GM21737 (cell line): ENCODE results near the gene OAS1.

Source experiments
- ATAC-seq: cut with Tn5 transposase; IDR thresholded peaks from one replicate; pipeline ENCODE4 v1.9.1; 2021; ENCODE audit warnings: mild to moderate bottlenecking, moderate library complexity; ENCODE audit not compliant: unreplicated experiment

Gene OAS1

GRCh38 chr12:112964067-112964670, 57.4 kb downstream of the OAS1 start:
- no peak for ATAC-seq

DNA sequence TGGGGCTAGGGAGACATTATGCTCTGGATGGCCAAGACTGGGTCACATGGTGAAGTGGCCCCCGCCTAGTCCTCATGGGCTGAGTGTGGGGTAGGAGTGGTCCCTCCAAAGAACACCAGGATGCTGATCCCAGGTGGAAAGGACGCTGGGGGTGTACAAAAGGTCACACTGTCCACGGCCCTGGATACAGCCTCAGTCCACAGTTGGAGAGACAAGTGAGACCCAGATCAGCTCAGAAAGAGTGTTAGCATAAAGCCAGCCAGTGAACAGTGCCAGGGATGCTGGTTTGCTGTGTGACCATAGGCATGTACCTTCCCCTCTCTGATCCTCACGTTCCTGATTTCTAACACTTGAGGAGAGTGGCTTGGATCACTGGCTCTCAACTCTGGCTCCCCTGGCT, 58.2 kb downstream of the OAS1 start:
- ATAC-seq = no peak

DNA sequence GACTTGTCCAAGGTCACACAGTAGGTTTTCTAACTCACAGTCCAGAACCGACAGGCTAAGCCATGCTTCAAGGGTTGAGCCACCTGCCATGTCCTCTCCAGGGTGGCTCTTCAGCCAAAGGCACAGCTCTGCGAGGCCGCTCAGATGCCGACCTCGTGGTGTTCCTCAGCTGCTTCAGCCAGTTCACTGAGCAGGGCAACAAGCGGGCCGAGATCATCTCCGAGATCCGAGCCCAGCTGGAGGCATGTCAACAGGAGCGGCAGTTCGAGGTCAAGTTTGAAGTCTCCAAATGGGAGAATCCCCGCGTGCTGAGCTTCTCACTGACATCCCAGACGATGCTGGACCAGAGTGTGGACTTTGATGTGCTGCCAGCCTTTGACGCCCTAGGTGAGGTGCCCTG, 58.9 kb downstream of the OAS1 start:
- no peak for ATAC-seq

DNA sequence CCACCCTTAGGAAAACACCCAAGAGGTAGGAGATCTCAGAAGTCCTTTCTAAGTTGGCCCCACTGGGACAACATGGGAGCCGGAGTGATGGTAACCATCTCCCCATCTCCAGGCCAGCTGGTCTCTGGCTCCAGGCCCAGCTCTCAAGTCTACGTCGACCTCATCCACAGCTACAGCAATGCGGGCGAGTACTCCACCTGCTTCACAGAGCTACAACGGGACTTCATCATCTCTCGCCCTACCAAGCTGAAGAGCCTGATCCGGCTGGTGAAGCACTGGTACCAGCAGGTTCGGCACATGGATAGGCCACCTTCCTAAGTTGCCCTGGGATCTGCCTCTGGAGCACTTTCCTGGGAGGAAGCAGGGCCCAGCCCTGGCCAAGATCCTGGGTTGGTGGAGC, 60.5 kb downstream of the OAS1 start:
- ATAC-seq = no peak

GRCh38 chr12:112967858-112968257, 61.1 kb downstream of the OAS1 start:
- ATAC-seq = no peak
